HuH-7.5 (cell line): ENCODE results near the gene CAMSAP1.

ENCODE experiments used
- DNase-seq: peaks from one replicate; pipeline ENCODE4 v3.0.0; 2011; ENCODE audit warnings: low spot score

The CAMSAP1 gene

DNA sequence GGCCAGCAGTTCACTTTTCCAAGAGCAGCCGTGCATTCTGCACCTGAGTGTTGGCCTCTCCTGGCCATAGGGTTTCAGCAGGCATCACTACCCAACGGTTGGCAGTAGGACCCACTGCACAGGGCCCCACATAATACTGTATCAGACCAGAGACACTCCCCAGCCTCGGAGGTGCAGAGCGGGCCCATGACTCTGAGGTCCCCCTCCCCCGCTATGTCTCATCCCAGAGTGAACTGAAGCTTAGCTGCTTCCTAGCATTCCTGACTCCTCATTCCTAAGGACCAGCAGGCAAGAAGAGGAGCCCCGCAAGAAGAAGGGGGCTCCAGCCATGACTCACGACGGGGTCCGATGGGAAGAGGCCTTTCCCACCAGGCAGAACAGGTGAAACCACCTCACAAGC is 67.2 kb downstream of the CAMSAP1 start:
- DNase-seq = no peak

DNA sequence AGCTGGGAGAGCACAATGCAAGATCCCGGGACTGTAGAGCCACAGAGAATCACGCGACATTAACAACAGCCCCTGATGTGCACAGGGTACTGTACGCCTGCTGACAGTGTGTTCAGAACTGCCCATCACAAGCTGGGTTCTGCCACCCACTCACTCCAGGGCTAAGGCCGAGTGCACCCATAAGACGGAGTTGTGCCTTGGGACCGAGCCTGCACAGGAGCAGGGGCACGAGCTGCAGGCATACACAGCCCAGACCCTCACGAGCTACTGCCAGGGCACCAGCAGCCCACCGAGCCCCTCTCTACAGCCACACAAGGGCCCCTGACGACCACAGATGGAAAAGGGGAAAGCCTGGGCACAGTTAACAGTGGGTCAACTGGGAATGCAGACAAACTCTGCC is 67.8 kb downstream of the CAMSAP1 start:
- no peak for DNase-seq

- no peak for DNase-seq
Observed at GRCh38 chr9:135835131-135835530, 72.2 kb downstream of the CAMSAP1 start.

- no peak for DNase-seq
Observed at GRCh38 chr9:135833864-135834263, 73.5 kb downstream of the CAMSAP1 start.

DNA sequence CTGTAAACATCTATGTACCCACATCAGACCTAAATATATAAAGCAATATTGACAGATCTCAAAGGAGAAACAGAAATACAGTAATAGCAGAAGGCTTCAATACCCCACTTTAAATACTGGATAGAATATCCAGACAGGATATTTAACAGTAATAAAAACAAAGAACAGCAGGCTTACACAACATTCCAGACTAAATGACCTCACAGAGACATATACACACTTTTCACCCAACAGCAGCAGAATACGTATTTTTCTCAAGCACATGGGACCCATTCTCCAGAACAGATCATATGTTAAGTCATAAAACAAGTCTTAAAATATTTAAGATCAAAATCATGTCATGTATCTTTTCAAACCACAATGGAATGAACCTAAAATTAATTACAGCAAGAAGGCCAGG is 76.8 kb downstream of the CAMSAP1 start:
- no peak for DNase-seq

DNA sequence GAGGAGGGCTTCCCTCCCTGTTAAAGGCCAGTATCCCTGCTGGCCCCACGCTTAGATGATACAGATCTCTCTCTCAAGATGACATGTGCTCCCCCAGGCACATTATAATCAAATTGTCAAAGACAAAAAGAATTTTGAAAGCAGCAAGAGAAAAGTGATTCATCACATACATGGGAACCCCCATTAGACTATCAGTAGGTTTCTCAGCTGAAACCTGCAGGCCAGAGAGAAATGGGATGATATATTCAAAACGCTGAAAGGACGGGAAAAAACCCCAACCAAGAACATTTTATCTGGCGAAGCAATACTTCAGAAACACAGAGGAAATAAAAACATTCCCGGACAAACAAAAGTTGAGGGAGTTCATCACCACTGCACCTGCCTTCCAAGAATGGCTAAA is 78.7 kb downstream of the CAMSAP1 start:
- DNase-seq = no peak

DNA sequence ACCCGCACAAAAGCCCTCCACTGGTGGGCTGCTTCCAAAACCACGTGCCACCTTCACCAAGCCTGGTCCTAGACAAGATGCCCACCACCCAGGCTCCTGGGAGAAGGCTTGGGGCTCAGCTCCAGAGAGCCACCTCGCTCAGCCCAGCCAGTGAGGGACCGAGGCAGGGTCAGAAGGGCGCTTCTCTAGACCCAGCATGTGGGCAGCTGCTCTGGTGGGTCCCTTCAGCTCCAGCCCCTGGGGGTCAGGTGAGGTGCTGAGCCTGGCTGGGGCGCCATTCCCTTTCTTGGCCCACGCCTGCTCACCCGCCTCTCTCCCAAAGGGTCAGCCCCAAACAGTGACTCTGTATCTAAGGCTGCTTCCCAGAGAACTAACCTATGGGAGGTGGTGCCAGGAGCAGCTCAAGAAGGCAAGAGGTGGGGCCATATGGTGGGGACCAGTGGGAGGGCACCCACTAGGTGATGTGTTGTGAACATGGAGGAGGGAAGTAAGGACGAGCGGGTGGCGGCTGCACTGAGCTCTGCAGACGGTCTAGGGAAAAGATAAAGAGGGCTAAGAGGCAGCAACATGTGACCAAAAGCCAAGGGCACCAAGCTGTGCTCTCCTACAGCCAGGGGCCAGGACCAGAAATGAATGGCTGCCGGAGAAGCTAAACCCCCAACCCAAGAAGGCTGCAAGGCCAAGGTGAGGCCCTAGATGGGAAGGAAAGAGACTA is 79.3 kb downstream of the CAMSAP1 start:
- no peak for DNase-seq

DNA sequence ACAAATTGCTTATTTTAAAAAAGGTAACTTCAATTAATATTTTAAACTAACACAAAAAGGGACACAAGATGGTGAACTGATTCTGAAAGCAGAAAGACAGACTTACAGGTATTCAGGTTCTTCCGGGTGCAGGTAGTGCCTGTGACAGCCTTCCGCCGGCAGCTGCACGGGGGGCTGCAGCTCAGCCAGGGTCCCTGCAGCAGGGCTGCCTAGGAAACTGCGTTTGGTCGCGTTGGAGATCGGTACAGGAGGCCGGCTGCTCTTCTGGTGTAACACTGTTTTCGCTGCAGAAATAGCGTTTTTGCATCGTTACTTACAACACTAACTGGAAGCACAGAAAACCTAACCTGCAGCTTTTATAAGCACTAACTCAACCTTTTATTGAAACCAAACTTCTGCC is 80.0 kb downstream of the CAMSAP1 start:
- DNase-seq = no peak

GRCh38 chr9:135826188-135826545 is 81.2 kb downstream of the CAMSAP1 start:
- DNase-seq = no peak

GRCh38 chr9:135825435-135826187 is 81.7 kb downstream of the CAMSAP1 start:
- DNase-seq = no peak

GRCh38 chr9:135823036-135823435 is 84.3 kb downstream of the CAMSAP1 start:
- no peak for DNase-seq

DNA sequence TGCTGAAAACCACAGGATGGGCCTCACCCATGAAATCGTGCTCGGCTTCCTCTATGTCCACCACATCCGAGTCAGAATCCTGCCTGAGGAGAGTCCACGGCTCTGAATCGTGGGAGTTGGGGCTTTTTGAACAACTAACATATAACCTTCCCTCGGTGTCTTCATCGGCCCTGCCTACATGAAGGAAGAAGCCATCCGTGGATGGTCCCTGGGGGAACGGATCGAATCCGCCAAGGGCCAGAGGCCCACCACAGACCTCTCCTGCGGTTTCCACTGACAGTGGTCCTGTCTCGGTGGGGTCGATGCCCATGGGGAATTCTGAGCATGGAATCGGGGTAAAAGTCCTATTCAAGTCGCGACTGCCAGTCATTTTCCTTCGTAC is 85.0 kb downstream of the CAMSAP1 start:
- no peak for DNase-seq

GRCh38 chr9:135821733-135822373 is 85.5 kb downstream of the CAMSAP1 start:
- no peak for DNase-seq

GRCh38 chr9:135821116-135821515 is 86.2 kb downstream of the CAMSAP1 start:
- DNase-seq = no peak

- DNase-seq = no peak
Observed at GRCh38 chr9:135820661-135821060, 86.7 kb downstream of the CAMSAP1 start.

GRCh38 chr9:135819905-135820304 is 87.4 kb downstream of the CAMSAP1 start:
- DNase-seq = no peak

DNA sequence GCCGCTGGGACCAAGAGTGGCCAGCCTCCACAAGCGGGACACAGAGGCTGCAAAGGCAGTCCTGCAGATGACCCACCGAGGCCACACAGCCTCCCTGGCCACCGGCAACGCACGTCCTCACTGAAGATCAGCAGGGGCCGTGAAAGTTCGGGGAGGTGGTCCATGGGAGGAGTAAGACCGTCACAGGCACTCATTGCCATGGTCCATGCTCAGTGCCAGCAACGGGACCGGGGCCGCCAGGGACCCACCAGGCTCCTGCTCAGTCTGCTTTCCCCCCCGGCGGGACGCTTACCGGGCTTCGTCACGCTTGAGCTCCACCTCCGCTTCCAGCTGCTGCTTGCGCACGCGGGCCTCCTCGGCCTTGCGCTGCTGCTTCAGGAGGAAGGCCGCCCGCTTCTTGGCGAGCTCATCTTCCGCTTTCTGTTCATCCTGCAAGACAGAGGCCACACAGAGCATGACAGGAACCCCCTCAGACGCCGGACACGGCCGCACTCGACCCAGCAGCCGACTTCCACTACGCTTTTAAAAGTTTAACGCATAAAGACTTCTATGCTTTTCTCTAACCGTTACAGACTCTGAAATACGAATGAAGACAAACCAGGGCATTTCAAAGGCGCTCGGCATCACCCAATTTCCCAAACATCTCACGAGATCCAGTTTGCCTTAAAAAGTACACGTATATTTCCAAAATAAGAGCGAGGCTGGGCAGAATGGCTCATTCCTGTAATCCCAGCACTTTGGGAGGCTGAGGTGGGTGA is 88.4 kb downstream of the CAMSAP1 start:
- DNase-seq = no peak

DNA sequence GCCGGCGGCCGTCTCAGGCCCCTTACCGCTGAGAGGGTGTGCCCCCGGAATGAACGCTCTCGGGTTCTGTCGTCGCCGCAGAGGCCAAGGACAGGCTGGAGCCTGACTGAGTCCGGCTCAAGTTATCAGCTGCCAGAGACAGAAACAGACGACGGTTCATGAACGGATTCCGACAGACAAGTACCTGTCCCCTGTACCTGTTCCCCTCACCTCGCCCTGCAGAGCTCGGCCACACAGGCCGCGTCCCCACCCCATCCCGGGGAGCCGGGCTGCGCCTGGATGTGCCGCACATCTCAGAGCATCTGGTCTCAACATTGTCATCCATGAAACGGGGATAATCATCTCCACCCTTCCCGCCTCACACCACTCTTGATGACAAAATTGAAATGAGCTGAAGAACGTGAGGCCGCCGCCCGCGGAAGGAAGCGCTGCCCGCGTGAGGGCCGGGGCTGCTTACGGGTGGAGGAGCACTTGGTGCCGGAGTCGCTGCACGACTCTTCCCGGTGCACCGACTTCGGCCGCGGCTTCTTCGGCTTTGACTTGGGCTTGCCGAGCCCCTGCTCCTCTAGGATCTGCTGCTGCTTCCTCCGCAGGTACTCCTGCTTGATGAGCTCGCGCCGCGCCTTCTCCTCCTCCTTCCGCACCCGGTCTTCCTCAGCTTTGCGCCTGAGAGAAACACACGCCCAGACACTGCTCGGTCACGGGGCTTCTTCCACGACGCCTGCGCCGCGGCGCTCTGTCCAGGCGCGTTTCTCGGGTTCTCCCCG is 89.2 kb downstream of the CAMSAP1 start:
- no peak for DNase-seq

GRCh38 chr9:135816651-135816970 is 90.7 kb downstream of the CAMSAP1 start:
- DNase-seq = no peak

DNA sequence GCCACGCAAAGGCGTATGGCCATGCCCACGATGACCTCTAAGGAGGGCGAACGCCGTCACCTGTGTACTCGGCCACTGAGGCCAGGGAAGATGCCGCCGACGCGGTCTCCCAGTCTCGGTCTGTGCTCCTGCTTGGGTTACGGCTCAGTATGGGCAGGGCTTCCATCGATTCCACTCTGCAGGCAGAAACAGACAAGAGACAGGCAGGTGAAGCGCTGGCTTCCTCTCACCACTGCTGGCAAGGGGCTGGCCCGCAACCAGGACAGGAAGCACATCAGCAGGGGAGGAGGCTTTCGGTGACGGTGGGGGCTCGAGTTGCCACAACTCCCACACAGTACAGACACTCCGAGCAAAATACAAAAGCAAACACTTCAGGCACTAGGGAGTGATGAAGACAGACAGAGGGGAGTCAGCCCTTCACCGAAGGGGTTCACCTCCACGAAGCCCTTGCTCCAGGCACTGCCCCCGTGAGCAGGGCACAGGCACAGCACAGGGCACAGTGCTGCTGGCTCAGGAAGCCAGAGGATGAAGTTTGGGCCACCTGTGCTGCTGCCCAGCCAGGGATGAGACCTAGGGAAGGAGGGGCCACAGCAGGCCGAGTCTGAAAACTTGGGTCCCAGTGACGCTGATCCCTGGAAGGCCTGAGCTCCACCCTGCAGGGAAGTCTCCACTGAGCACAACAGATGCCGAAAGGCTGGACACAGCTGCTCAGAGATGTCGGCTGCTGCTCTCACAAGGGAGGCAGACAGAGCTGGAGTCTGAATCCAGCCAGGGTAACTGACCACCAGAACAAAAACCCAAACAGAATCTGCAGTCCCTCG is 91.3 kb downstream of the CAMSAP1 start:
- DNase-seq = no peak

- no peak for DNase-seq
Observed at GRCh38 chr9:135815413-135815812, 91.9 kb downstream of the CAMSAP1 start.
